Kidney (tissue), 14 donors: ENCODE data around the gene APPL2. TPM values are rescaled to one million over a fixed set of nuclear protein-coding genes. Genes with fewer than 3 reads are reported as not detected.

Experiments used
- DNase-seq, 5 donors: peaks; one replicate each; pipeline ENCODE4 v3.0.0-alpha.2; 2013 to 2020
- FAIRE-seq: peaks from 2 replicates; lab custom pipeline; 2012; peaks lifted over from hg19 to GRCh38; lab: Jason Lieb, UNC
- H3K27ac ChIP-seq, 2 donors: one replicate each; pipeline ENCODE4 v1.7.0; 2013; ENCODE audit warnings: low read depth in 2 of 2, low read length in 2 of 2, inconsistent platforms in 1 of 2
- H3K27me3 ChIP-seq: one replicate; pipeline ENCODE4 v1.7.1; 2013; ENCODE audit warnings: low read length, inconsistent platforms; ENCODE audit not compliant: control insufficient read depth, insufficient read depth
- H3K36me3 ChIP-seq, 3 donors: one replicate each; pipeline versions ENCODE4 v1.7.0 to v1.7.1; 2013; ENCODE audit warnings: low read length in 3 of 3, control low read depth in 1 of 3, inconsistent platforms in 1 of 3; ENCODE audit not compliant: insufficient read depth in 3 of 3, control insufficient read depth in 2 of 3
- H3K4me1 ChIP-seq, 3 donors: one replicate each; pipeline versions ENCODE4 v1.7.0 to v1.7.1; 2013; ENCODE audit warnings: low read length in 3 of 3, inconsistent platforms in 1 of 3, low read depth in 1 of 3; ENCODE audit not compliant: control insufficient read depth in 2 of 3, insufficient read depth in 2 of 3
- H3K4me3 ChIP-seq, 3 donors: one replicate each; pipeline versions ENCODE4 v1.7.0 to v1.8.1; 2013; ENCODE audit warnings: low read length in 3 of 3, control low read depth in 1 of 3, inconsistent platforms in 1 of 3
- H3K9ac ChIP-seq, 3 donors: one replicate each; pipeline versions ENCODE4 v1.7.0 to v1.7.1; 2013; ENCODE audit warnings: low read length in 3 of 3, control low read depth in 1 of 3, inconsistent platforms in 1 of 3
- H3K9me3 ChIP-seq, 3 donors: one replicate each; pipeline versions ENCODE4 v1.7.0 to v1.7.1; 2013; ENCODE audit warnings: low read length in 3 of 3, control low read depth in 1 of 3, inconsistent platforms in 1 of 3; ENCODE audit not compliant: control insufficient read depth in 2 of 3, insufficient read depth in 1 of 3
- CTCF ChIP-seq: IDR thresholded peaks from 3 replicates; pipeline ENCODE4 v1.5.1; 2012; ENCODE audit warnings: mild to moderate bottlenecking, moderate library complexity, borderline replicate concordance; ENCODE audit not compliant: insufficient read depth; ENCODE audit errors: extremely low read depth
- intact Hi-C: fragments of 100-400 bp; cut with DNase I; formaldehyde crosslinking; loops from one replicate; pipeline ENCODE4 v1.11.1; 2022
- polyA plus RNA-seq: library from polyadenylated mRNA; stranded (reverse); fragments of 350-450 nt; fragmentation: Illumina TruSeq; extraction: RNeasy Lipid Tissue Mini Kit (QIAGEN cat#74804); gene quantifications from one replicate; pipeline ENCODE4 v1.2.3, GENCODE V29; 2014; ENCODE audit warnings: low read depth, low replicate concordance; ENCODE audit not compliant: insufficient read depth
- total RNA-seq: library from RNA; stranded (reverse); fragmentation: NEBNext Ultra II Directional; extraction: Animal tissue kit (Norgen Biotek cat#: 25700); gene quantifications from one replicate; pipeline ENCODE4 v1.2.1, GENCODE V29; 2021
- donor health status: control.
- donor health status: control.
- donor health status: control.
- donor health status: control.
- donor health status: control.
- donor health status: DM: yes; HTN: yes; CAD: no.
- donor health status: Normal renal cell carcinoma (clear cell type).

The APPL2 gene
- total and polyA plus RNA-seq, 2 donors from 2014 or later, result 17.9 to 42.5 TPM

- no peaks in the 10 kb centered on the region for H3K27me3 ChIP-seq
- H3K4me3 ChIP-seq, result no peak overlapping the region
- no peaks in the 10 kb centered on the region for H3K4me1 ChIP-seq
- intact Hi-C loops, result no loop called here
- no peak overlapping the region for H3K9ac ChIP-seq
- DNase-seq (no peak), FAIRE-seq (no peak)
- H3K9me3 ChIP-seq, result no peaks in the 10 kb centered on the region
- TF ChIP-seq CTCF, result no peak
- H3K36me3 ChIP-seq, result peaks cover 3 to 25% (median 5%) of the 10 kb centered on the region in 3 donors
- no peak overlapping the region for H3K27ac ChIP-seq
These were observed 58.8 kb downstream of the APPL2 start for GRCh38 chr12:105177208-105177607.

- H3K36me3 ChIP-seq, result peaks cover 3 to 30% (median 7%) of the 10 kb centered on the region in 3 donors
- DNase-seq, result no peak
- intact Hi-C loops, result no loop called here
These were observed 60.5 kb downstream of the APPL2 start for GRCh38 chr12:105175397-105175990.

GRCh38 chr12:105171691-105172436 is 64.1 kb downstream of the APPL2 start:
- DNase-seq (no peak), FAIRE-seq (no peak)
- intact Hi-C loops, result no loop called here
- Histone ChIP-seq H3K4me1 (no peaks in the 10 kb centered on the region), H3K9me3 (no peaks in the 10 kb centered on the region), H3K9ac (no peak overlapping the region), H3K36me3 (peaks cover 3 to 50% (median 16%) of the 10 kb centered on the region in 3 donors), H3K27ac (no peak overlapping the region), H3K4me3 (no peak overlapping the region), H3K27me3 (no peaks in the 10 kb centered on the region)
- TF ChIP-seq CTCF, result no peak

More at GRCh38 chr12:105175397-105175990, 60.5 kb downstream of the APPL2 start:
- Histone ChIP-seq H3K4me3 (no peak overlapping the region), H3K9me3 (no peaks in the 10 kb centered on the region), H3K27ac (no peak overlapping the region), H3K27me3 (no peaks in the 10 kb centered on the region), H3K4me1 (no peaks in the 10 kb centered on the region), H3K9ac (no peak overlapping the region)
- TF ChIP-seq CTCF, result no peak
- no peak for FAIRE-seq
